Astrocyte (in vitro differentiated cells and primary cell): Measurements from ENCODE around the gene MED12L. TPM values are rescaled to one million over a fixed set of nuclear protein-coding genes. Genes with fewer than 3 reads are reported as not detected.

ENCODE experiments used
- DNase-seq: peaks from one replicate; pipeline ENCODE4 v3.0.0-alpha.2; 2010; ENCODE audit warnings: low read depth
- FAIRE-seq: peaks from 2 replicates; lab custom pipeline; 2011; peaks lifted over from hg19 to GRCh38; lab: Jason Lieb, UNC
- H2AFZ ChIP-seq: 2 replicates; pipeline ENCODE4 v1.6.0; 2012; ENCODE audit warnings: low read depth, low read length, inconsistent platforms
- H3K27ac ChIP-seq: 2 replicates; pipeline ENCODE4 v1.5.1; 2011; ENCODE audit warnings: low read depth, low read length, inconsistent platforms
- H3K27me3 ChIP-seq: 2 replicates; pipeline ENCODE4 v1.6.0; 2011; ENCODE audit warnings: low read length, inconsistent platforms; ENCODE audit not compliant: insufficient read depth
- H3K36me3 ChIP-seq: 2 replicates; pipeline ENCODE4 v1.5.1; 2011; ENCODE audit warnings: low read length, inconsistent platforms; ENCODE audit not compliant: insufficient read depth
- H3K4me1 ChIP-seq: 2 replicates; pipeline ENCODE4 v1.5.1; 2011; ENCODE audit warnings: low read length, inconsistent platforms; ENCODE audit not compliant: insufficient read depth
- H3K4me2 ChIP-seq: 2 replicates; pipeline ENCODE4 v1.6.0; 2012; ENCODE audit warnings: low read length, inconsistent platforms
- H3K4me3 ChIP-seq: 2 replicates; pipeline ENCODE4 v1.5.1; 2011; ENCODE audit warnings: low read depth, mild to moderate bottlenecking, low read length, inconsistent platforms; ENCODE audit not compliant: insufficient read depth
- H3K79me2 ChIP-seq: 2 replicates; pipeline ENCODE4 v1.6.0; 2012; ENCODE audit warnings: mild to moderate bottlenecking, low read length, inconsistent platforms; ENCODE audit not compliant: insufficient read depth
- H3K9ac ChIP-seq: 2 replicates; pipeline ENCODE4 v1.6.0; 2012; ENCODE audit warnings: mild to moderate bottlenecking, low read length, inconsistent platforms
- H3K9me3 ChIP-seq: 2 replicates; pipeline ENCODE4 v1.5.1; 2012; ENCODE audit warnings: low read depth, mild to moderate bottlenecking, low read length, inconsistent platforms; ENCODE audit not compliant: insufficient read depth
- H4K20me1 ChIP-seq: 2 replicates; pipeline ENCODE4 v1.6.0; 2012; ENCODE audit warnings: low read length, inconsistent platforms; ENCODE audit not compliant: insufficient read depth
- H3K27ac Mint-ChIP-seq: one replicate; pipeline ENCODE4 v1.8.0; 2021; ENCODE audit warnings: mild to moderate bottlenecking, mixed read lengths; ENCODE audit not compliant: unreplicated experiment
- H3K27me3 Mint-ChIP-seq: one replicate; pipeline ENCODE4 v1.8.0; 2021; ENCODE audit warnings: low read depth, mixed read lengths; ENCODE audit not compliant: unreplicated experiment
- H3K36me3 Mint-ChIP-seq: one replicate; pipeline ENCODE4 v1.8.0; 2021; ENCODE audit warnings: low read depth, mixed read lengths; ENCODE audit not compliant: unreplicated experiment
- H3K4me1 Mint-ChIP-seq: one replicate; pipeline ENCODE4 v1.8.0; 2021; ENCODE audit warnings: low read depth, mixed read lengths; ENCODE audit not compliant: unreplicated experiment
- H3K4me3 Mint-ChIP-seq: one replicate; pipeline ENCODE4 v1.8.0; 2021; ENCODE audit warnings: mild to moderate bottlenecking, moderate library complexity, mixed read lengths; ENCODE audit not compliant: unreplicated experiment
- H3K9me3 Mint-ChIP-seq: one replicate; pipeline ENCODE4 v1.8.0; 2021; ENCODE audit warnings: mild to moderate bottlenecking, mixed read lengths; ENCODE audit not compliant: unreplicated experiment
- EZH2 ChIP-seq: IDR thresholded peaks from 2 replicates; pipeline ENCODE4 v1.6.1; 2012; ENCODE audit warnings: mild to moderate bottlenecking, low read length, inconsistent platforms; ENCODE audit not compliant: insufficient read depth
- total RNA-seq: library from RNA; stranded (reverse); gene quantifications from 2 replicates; pipeline ENCODE4 v1.2.1, GENCODE V29; 2021
- TF ChIP-seq, protein P1 (sequence below): IDR thresholded peaks from 2 replicates; pipeline ENCODE4 v1.5.1; 2011; ENCODE audit warnings: low read depth, mild to moderate bottlenecking, inconsistent platforms, low read length, moderate library complexity; ENCODE audit not compliant: insufficient read depth

Gene MED12L
- total RNA-seq, 1 donor from 2014 or later: 8.2 TPM

DNA sequence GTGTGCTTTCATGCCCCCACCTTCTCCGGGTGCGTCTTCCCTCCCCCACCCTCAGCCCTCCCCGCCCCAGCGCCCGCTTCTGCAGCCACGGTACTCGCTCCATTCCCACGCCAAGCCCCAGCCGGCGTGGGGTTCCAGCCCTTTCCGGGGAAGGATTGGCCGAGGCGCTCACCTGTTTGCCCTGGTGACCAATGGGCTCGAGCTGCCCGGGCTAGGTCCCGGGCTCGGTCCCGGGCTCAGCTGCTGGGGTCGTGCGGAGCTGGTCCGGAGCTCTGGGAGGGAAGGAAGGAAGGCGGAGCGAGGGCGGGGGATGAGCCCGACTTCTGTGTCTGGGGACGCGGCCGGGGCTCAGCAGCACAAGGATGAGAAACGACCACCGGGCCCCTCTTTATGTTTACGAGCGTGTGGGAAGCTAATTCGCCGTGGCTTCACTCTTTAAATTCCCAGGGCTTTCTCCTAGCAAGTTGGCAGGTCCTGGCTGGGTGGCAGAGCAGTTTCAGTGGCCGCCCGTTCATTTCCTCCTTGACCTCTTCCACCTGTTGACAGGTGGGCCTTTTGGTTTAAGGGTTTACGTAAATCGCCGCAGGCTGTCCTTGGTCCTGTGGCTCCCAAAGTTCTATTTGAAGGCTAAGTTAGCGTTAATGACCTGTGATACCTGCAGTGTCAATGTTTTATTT is 375.4 kb downstream of the MED12L start, which contains the start of gene IGSF10:
Gene IGSF10, minus strand, starts transcription at position 288 of the 677 bp plus-strand sequence. CDS start 2,352 bp downstream, outside the sequence.
- Mint-ChIP-seq H3K27me3 (peaks cover 13% of the 10 kb centered on the region), H3K4me3 (peak within 1 kb of the TSS; percentile 72), H3K9me3 (no peaks in the 10 kb centered on the region), H3K4me1 (no peaks in the 10 kb centered on the region), H3K36me3 (no peaks in the 10 kb centered on the region), H3K27ac (no peak within 1 kb of the TSS)
- FAIRE-seq: no peak
- Histone ChIP-seq H3K4me1 (peaks cover 6% of the 10 kb centered on the region), H2AFZ (peak within 1 kb of the TSS; percentile 95), H3K4me2 (peak within 1 kb of the TSS; percentile 92), H3K9me3 (no peaks in the 10 kb centered on the region), H4K20me1 (no peaks in the 10 kb centered on the region), H3K9ac (peak within 1 kb of the TSS; percentile 51), H3K79me2 (no peaks in the 10 kb centered on the region), H3K4me3 (peak within 1 kb of the TSS; percentile 60), H3K27me3 (peaks cover 9% of the 10 kb centered on the region), H3K27ac (no peak within 1 kb of the TSS), H3K36me3 (no peaks in the 10 kb centered on the region)
- peak; percentile 68 for TF ChIP-seq EZH2
- TF ChIP-seq, protein P1, sequence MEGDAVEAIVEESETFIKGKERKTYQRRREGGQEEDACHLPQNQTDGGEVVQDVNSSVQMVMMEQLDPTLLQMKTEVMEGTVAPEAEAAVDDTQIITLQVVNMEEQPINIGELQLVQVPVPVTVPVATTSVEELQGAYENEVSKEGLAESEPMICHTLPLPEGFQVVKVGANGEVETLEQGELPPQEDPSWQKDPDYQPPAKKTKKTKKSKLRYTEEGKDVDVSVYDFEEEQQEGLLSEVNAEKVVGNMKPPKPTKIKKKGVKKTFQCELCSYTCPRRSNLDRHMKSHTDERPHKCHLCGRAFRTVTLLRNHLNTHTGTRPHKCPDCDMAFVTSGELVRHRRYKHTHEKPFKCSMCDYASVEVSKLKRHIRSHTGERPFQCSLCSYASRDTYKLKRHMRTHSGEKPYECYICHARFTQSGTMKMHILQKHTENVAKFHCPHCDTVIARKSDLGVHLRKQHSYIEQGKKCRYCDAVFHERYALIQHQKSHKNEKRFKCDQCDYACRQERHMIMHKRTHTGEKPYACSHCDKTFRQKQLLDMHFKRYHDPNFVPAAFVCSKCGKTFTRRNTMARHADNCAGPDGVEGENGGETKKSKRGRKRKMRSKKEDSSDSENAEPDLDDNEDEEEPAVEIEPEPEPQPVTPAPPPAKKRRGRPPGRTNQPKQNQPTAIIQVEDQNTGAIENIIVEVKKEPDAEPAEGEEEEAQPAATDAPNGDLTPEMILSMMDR: no peak
- DNase-seq: no peak

GRCh38 chr3:151462278-151462780 is 376.9 kb downstream of the MED12L start:
- H3K9ac ChIP-seq: no peak overlapping the region
- no peak overlapping the region for H2AFZ ChIP-seq
- no peak overlapping the region for H3K4me3 Mint-ChIP-seq
- FAIRE-seq (no peak), DNase-seq (no peak)
- H3K27ac Mint-ChIP-seq: no peak overlapping the region
- no peak overlapping the region for H3K4me2 ChIP-seq
- H3K4me3 ChIP-seq: no peak overlapping the region
- TF ChIP-seq, protein P1: no peak
- no peak for TF ChIP-seq EZH2
- H3K4me1 ChIP-seq: peaks cover 6% of the 10 kb centered on the region
- peaks cover 9% of the 10 kb centered on the region for H3K27me3 ChIP-seq
- no peaks in the 10 kb centered on the region for H4K20me1 ChIP-seq
- H3K36me3 Mint-ChIP-seq: no peaks in the 10 kb centered on the region
- no peak overlapping the region for H3K27ac ChIP-seq
- H3K79me2 ChIP-seq: no peaks in the 10 kb centered on the region
- H3K27me3 Mint-ChIP-seq: peaks cover 13% of the 10 kb centered on the region
- H3K9me3 ChIP-seq: no peaks in the 10 kb centered on the region
- H3K9me3 Mint-ChIP-seq: no peaks in the 10 kb centered on the region
- H3K36me3 ChIP-seq: no peaks in the 10 kb centered on the region
- H3K4me1 Mint-ChIP-seq: no peaks in the 10 kb centered on the region

DNA sequence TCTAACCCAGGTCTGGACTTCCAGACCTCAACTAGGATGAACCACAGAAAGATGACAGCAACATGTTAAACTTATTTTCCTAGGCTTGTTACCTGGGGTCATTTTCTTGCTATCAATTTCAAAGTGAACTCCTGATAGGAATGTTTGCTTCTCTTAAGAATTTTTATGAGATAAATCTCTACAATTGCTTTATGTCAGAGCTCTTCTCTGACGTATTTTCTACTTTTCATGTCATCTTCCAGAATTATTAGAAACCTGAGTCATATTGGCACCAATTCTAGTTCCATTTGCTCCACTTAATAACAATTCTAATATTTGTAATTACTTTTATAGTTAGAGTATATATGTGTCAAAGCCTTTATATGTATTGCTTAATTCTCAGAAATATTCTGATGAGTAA is 377.5 kb downstream of the MED12L start:
- H3K36me3 ChIP-seq: no peaks in the 10 kb centered on the region
- Mint-ChIP-seq H3K4me3 (no peak overlapping the region), H3K36me3 (no peaks in the 10 kb centered on the region), H3K27me3 (peaks cover 13% of the 10 kb centered on the region), H3K4me1 (no peaks in the 10 kb centered on the region), H3K9me3 (no peaks in the 10 kb centered on the region), H3K27ac (no peak overlapping the region)
- no peak overlapping the region for H3K4me3 ChIP-seq
- FAIRE-seq (no peak), DNase-seq (no peak)
- H4K20me1 ChIP-seq: no peaks in the 10 kb centered on the region
- no peak overlapping the region for H3K9ac ChIP-seq
- peaks cover 6% of the 10 kb centered on the region for H3K4me1 ChIP-seq
- no peak overlapping the region for H3K4me2 ChIP-seq
- peaks cover 9% of the 10 kb centered on the region for H3K27me3 ChIP-seq
- no peak overlapping the region for H3K27ac ChIP-seq
- no peak for TF ChIP-seq EZH2
- TF ChIP-seq, protein P1: no peak
- no peaks in the 10 kb centered on the region for H3K79me2 ChIP-seq
- H3K9me3 ChIP-seq: no peaks in the 10 kb centered on the region
- no peak overlapping the region for H2AFZ ChIP-seq
